GM21390 (cell line): Measurements from ENCODE around the gene EYA4.

Experiments
- ATAC-seq: cut with Tn5 transposase; IDR thresholded peaks from one replicate; pipeline ENCODE4 v1.9.1; 2021; ENCODE audit not compliant: unreplicated experiment

EYA4 gene

GRCh38 chr6:133441491-133441890 is 200.3 kb downstream of the EYA4 start:
- ATAC-seq = no peak

- ATAC-seq = no peak
Measured at GRCh38 chr6:133446789-133447188, 205.6 kb downstream of the EYA4 start.

- no peak for ATAC-seq
Measured at GRCh38 chr6:133447924-133448323, 206.8 kb downstream of the EYA4 start.

- no peak for ATAC-seq
Measured at GRCh38 chr6:133456439-133456838, 215.3 kb downstream of the EYA4 start.

- no peak for ATAC-seq
Measured at GRCh38 chr6:133456944-133457343, 215.8 kb downstream of the EYA4 start.

- ATAC-seq = no peak
Measured at GRCh38 chr6:133460101-133460500, 218.9 kb downstream of the EYA4 start.

- ATAC-seq = no peak
Measured at GRCh38 chr6:133463790-133464189, 222.6 kb downstream of the EYA4 start.

- ATAC-seq = no peak
Measured at GRCh38 chr6:133466680-133467079, 225.5 kb downstream of the EYA4 start.

GRCh38 chr6:133467231-133467981 is 226.2 kb downstream of the EYA4 start:
- ATAC-seq = no peak

GRCh38 chr6:133467982-133468380 is 226.8 kb downstream of the EYA4 start:
- no peak for ATAC-seq

- no peak for ATAC-seq
Measured at GRCh38 chr6:133468591-133468990, 227.4 kb downstream of the EYA4 start.

- no peak for ATAC-seq
Measured at GRCh38 chr6:133474516-133474915, 233.4 kb downstream of the EYA4 start.

- no peak for ATAC-seq
Measured at GRCh38 chr6:133478673-133479072, 237.5 kb downstream of the EYA4 start.

GRCh38 chr6:133487174-133487573 is 246.0 kb downstream of the EYA4 start:
- ATAC-seq = no peak

- ATAC-seq = no peak
Measured at GRCh38 chr6:133495205-133495903, 254.2 kb downstream of the EYA4 start.

GRCh38 chr6:133499662-133500061 is 258.5 kb downstream of the EYA4 start:
- no peak for ATAC-seq

GRCh38 chr6:133501675-133502270 is 260.6 kb downstream of the EYA4 start:
- no peak for ATAC-seq

- ATAC-seq = no peak
Measured at GRCh38 chr6:133502441-133503335, 261.5 kb downstream of the EYA4 start.

GRCh38 chr6:133503336-133503729 is 262.2 kb downstream of the EYA4 start:
- ATAC-seq = no peak

- no peak for ATAC-seq
Measured at GRCh38 chr6:133504158-133504557, 263.0 kb downstream of the EYA4 start.

GRCh38 chr6:133504761-133505160 is 263.6 kb downstream of the EYA4 start:
- no peak for ATAC-seq
